Measurements from ENCODE around the gene ARRDC5.
"Not testable (repeated sequence)": the region's sequence is repeated elsewhere in the genome, so short reads cannot be mapped to it uniquely, and the experiment has no call there.

ARRDC5 gene

DNA sequence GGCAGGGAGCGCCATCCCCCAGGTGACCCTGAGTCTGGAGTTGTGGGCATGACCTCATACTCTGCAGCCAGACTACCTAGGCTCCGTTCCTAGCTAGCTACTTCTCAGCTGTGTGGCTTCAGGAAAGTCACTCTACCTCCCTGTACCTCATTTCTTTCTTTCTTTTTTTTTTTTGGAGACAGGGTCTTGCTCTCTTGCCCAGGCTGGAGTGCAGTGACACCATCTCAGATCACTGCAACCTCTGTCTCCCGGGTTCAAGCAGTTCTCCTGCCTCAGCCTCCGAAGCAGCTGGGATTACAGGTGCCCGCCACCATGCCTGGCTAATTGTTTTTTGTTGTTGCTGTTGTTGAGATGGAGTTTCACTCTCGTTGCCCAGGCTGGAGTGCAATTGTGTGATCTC, 50.2 kb downstream of the ARRDC5 start:
- H3K27ac ChIP-seq: no peak overlapping the region
- no peaks in the 10 kb centered on the region for H3K27me3 ChIP-seq (replicated peaks)
- H3K36me3 ChIP-seq (replicated peaks): peaks cover 85% of the 10 kb centered on the region
- H3K4me3 ChIP-seq (ENCODE audit: low read depth, low read length): no peak overlapping the region
- no peak for DNase-seq
- TF ChIP-seq, protein P1, sequence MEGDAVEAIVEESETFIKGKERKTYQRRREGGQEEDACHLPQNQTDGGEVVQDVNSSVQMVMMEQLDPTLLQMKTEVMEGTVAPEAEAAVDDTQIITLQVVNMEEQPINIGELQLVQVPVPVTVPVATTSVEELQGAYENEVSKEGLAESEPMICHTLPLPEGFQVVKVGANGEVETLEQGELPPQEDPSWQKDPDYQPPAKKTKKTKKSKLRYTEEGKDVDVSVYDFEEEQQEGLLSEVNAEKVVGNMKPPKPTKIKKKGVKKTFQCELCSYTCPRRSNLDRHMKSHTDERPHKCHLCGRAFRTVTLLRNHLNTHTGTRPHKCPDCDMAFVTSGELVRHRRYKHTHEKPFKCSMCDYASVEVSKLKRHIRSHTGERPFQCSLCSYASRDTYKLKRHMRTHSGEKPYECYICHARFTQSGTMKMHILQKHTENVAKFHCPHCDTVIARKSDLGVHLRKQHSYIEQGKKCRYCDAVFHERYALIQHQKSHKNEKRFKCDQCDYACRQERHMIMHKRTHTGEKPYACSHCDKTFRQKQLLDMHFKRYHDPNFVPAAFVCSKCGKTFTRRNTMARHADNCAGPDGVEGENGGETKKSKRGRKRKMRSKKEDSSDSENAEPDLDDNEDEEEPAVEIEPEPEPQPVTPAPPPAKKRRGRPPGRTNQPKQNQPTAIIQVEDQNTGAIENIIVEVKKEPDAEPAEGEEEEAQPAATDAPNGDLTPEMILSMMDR (IDR thresholded peaks at IDR 0.05; ENCODE audit: low read depth, low read length, missing control alignments): no peak
- in situ Hi-C loops (cut with HindIII; ENCODE audit: low pct_ligation_motif_present, low sequenced_read_pairs): no loop called here

DNA sequence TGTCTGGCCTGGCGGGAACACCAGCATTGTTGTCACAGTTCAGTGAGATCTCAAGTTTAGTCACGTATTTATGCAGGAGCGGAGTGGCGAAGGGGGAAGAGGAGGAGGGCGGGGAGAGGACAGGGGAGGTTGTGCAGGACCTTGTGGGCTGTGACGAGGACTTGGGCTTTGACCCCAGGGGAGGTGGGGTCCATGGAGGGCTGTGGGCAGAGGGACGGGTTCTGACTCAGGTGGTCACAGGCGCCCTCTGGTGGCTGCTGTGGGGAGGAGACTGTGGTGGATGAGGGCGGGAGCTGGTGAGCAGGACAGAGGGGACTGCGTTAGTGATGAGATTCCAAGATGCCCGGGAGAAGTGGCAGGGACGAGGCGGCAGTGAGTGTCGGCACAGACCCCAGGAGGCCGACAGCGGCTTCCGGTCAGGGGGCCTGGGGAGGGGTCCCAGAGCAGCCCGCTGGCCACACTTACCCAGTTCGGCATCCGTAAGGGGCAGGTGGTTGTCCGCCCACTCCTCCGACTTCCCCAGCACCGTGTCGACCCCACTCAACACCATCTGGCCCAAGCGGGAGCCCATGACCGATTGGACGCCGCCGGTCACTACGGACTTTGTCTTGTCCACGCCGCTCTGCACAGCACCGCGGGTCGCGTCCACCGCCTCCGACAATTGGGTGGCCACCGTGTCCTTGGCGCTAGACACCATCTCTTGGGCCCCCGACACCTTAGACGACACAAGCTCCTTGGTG, 51.0 kb downstream of the ARRDC5 start:
- Histone ChIP-seq H3K27me3 (replicated peaks) (no peaks in the 10 kb centered on the region), H3K36me3 (replicated peaks) (peaks cover 85% of the 10 kb centered on the region), H3K27ac (no peak overlapping the region), H3K4me3 (ENCODE audit: low read depth, low read length) (no peak overlapping the region)
- DNase-seq: peak; percentile 32
- in situ Hi-C loops (cut with HindIII; ENCODE audit: low pct_ligation_motif_present, low sequenced_read_pairs): no loop called here
- TF ChIP-seq, protein P1 (IDR thresholded peaks at IDR 0.05; ENCODE audit: low read depth, low read length, missing control alignments): peak; percentile 94

DNA sequence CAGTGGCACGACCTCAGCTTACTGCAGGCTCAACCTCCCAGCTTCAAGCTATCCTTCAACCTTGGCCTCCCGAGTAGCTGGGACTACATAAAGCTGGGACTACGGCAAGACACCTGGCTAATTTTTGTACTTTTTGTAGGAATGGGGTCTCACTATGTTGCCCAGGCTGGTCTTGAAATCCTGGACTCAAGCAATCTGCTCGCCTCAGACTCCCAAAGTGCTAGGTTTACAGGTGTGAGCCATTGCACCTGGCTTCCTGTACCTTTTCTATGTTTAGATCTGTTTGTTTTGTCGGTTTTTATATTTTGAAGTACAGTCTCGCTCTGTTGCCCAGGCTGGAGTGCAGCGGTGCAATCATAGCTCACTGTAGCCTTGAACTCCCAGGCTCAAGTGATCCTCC, 53.7 kb downstream of the ARRDC5 start:
- no peak for DNase-seq
- H3K36me3 ChIP-seq (replicated peaks): peaks cover 86% of the 10 kb centered on the region
- H3K27me3 ChIP-seq (replicated peaks): no peaks in the 10 kb centered on the region
- in situ Hi-C loops (cut with HindIII; ENCODE audit: low pct_ligation_motif_present, low sequenced_read_pairs): no loop called here
- H3K4me3 ChIP-seq (ENCODE audit: low read depth, low read length): no peak overlapping the region
- H3K27ac ChIP-seq: no peak overlapping the region
- TF ChIP-seq, protein P1 (IDR thresholded peaks at IDR 0.05; ENCODE audit: low read depth, low read length, missing control alignments): no peak

DNA sequence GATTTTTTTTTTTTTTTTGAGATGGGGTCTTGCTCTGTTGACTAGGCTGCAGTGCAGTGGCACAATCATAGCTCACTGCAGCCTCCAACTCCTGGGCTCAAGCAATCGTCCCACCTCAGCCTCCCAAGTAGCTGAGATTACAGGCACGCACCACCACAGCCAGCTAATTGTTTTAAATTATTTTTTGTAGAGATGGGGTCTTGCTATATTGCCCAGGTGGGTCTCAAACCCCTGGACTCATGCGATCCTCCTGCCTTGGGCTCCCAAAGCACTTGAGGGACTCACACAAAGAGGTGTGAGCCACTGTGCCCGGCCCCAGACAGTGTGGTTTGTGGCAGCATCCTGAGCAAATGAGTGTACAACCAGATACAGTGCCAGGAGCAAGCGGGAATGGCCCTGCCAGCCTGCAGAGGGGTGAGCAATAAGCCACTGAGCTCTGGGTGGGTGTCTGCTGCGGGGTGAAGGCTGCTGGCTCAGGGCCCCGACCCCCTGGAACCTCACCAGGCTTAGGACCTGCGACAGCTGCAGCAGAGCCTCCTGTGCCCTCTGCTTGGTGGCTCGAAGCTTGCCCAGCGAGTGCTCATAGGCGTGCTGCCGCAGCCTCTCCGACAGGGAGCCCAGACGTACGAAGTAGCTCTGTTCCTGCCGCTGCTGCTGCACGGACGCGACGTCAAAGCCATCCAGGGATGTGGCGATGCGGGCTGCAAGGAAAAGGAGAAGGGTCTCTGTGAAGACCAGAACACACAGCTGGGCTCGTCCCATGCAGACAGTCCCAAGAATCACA, 55.3 kb downstream of the ARRDC5 start:
- TF ChIP-seq, protein P1 (IDR thresholded peaks at IDR 0.05; ENCODE audit: low read depth, low read length, missing control alignments): no peak
- H3K27ac ChIP-seq: no peak overlapping the region
- no peak overlapping the region for H3K4me3 ChIP-seq (ENCODE audit: low read depth, low read length)
- H3K36me3 ChIP-seq (replicated peaks): peaks cover 91% of the 10 kb centered on the region
- in situ Hi-C loops (cut with HindIII; ENCODE audit: low pct_ligation_motif_present, low sequenced_read_pairs): no loop called here
- no peaks in the 10 kb centered on the region for H3K27me3 ChIP-seq (replicated peaks)
- no peak for DNase-seq

DNA sequence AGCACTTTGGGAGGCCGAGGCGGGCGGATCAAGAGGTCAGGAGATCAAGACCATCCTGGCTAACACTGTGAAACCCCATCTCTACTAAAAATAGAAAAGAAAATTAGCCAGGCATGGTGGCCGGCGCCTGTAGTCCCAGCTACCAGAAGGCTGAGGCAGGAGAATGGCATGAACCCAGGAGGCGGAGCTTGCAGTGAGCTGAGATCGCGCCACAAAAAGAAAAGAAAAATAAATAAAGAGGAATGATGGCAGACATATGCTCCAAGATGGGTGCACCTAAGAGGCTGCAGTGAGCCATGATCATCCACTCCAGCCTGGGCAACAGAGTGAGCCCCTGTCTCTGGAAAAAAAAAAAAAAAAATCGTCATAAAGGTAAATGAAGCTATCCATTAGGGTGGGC, 56.7 kb downstream of the ARRDC5 start:
- Histone ChIP-seq H3K36me3 (replicated peaks) (peaks cover 82% of the 10 kb centered on the region), H3K27ac (peak overlapping the region; percentile 81)
- H3K4me3 ChIP-seq (ENCODE audit: low read depth, low read length); H3K27me3 ChIP-seq (replicated peaks); in situ Hi-C loops (cut with HindIII; ENCODE audit: low pct_ligation_motif_present, low sequenced_read_pairs): not testable (repeated sequence)
- peak; percentile 62 for DNase-seq

- DNase-seq: no peak
- TF ChIP-seq, protein P1 (IDR thresholded peaks at IDR 0.05; ENCODE audit: low read depth, low read length, missing control alignments): no peak
- no peaks in the 10 kb centered on the region for H3K27me3 ChIP-seq (replicated peaks)
- no peak overlapping the region for H3K4me3 ChIP-seq (ENCODE audit: low read depth, low read length)
- H3K36me3 ChIP-seq (replicated peaks): peaks cover 83% of the 10 kb centered on the region
- in situ Hi-C loops (cut with HindIII; ENCODE audit: low pct_ligation_motif_present, low sequenced_read_pairs): no loop called here
- H3K27ac ChIP-seq: peak overlapping the region; percentile 30
Observed at GRCh38 chr19:4844348-4845179, 58.1 kb downstream of the ARRDC5 start.

All from brain microvascular endothelial cell (primary cell).